Renal pelvis (tissue), 4 donors: ENCODE data around the gene SMOC1. TPM values are rescaled to one million over a fixed set of nuclear protein-coding genes. Genes with fewer than 3 reads are reported as not detected.

Experiments used
- DNase-seq: peaks from one replicate; pipeline ENCODE4 v3.0.0-alpha.2; 2013
- polyA plus RNA-seq, 3 donors: library from polyadenylated mRNA; unstranded; fragments of 120-200 nt; gene quantifications; one replicate each; pipeline ENCODE4 v1.2.1, GENCODE V29; 2013; ENCODE audit not compliant: insufficient read length in 3 of 3

Gene SMOC1
- polyA plus RNA-seq, 3 donors = 1.2 to 2.5 (median 2.2) TPM

GRCh38 chr14:69861025-69861569, 18.1 kb upstream of the SMOC1 start:
- no peak for DNase-seq

GRCh38 chr14:69863083-69863482, 16.1 kb upstream of the SMOC1 start:
- no peak for DNase-seq

GRCh38 chr14:69865701-69866365, 13.4 kb upstream of the SMOC1 start:
- no peak for DNase-seq

- DNase-seq = no peak
Measured at GRCh38 chr14:69868363-69868963, 10.8 kb upstream of the SMOC1 start.

GRCh38 chr14:69870613-69871012, 8.6 kb upstream of the SMOC1 start:
- DNase-seq = no peak

GRCh38 chr14:69873877-69874780, 5.1 kb upstream of the SMOC1 start:
- no peak for DNase-seq

- DNase-seq = no peak
Measured at GRCh38 chr14:69876221-69876847, 2.9 kb upstream of the SMOC1 start.

- no peak for DNase-seq
Measured at GRCh38 chr14:69876848-69877306, 2.3 kb upstream of the SMOC1 start.

- DNase-seq = no peak
Measured at GRCh38 chr14:69877492-69877891, 1.7 kb upstream of the SMOC1 start.

GRCh38 chr14:69878251-69878650, 965 bp upstream of the SMOC1 start:
- no peak for DNase-seq

- no peak for DNase-seq
Measured at GRCh38 chr14:69880044-69880487, 850 bp downstream of the SMOC1 start.

GRCh38 chr14:69880893-69881292, 1.7 kb downstream of the SMOC1 start:
- no peak for DNase-seq

GRCh38 chr14:69882116-69882864, 3.1 kb downstream of the SMOC1 start:
- no peak for DNase-seq

- no peak for DNase-seq
Measured at GRCh38 chr14:69882915-69883314, 3.7 kb downstream of the SMOC1 start.

- DNase-seq = no peak
Measured at GRCh38 chr14:69886453-69887242, 7.4 kb downstream of the SMOC1 start.

GRCh38 chr14:69887740-69888657, 8.8 kb downstream of the SMOC1 start:
- DNase-seq = no peak

GRCh38 chr14:69891422-69891821, 12.2 kb downstream of the SMOC1 start:
- DNase-seq = no peak

- DNase-seq = no peak
Measured at GRCh38 chr14:69895109-69895508, 15.9 kb downstream of the SMOC1 start.

- DNase-seq = no peak
Measured at GRCh38 chr14:69896080-69896479, 16.9 kb downstream of the SMOC1 start.
